OCI-LY1 (cell line): ENCODE measurements around the gene PPP1R9A.

Source experiments
- H2AFZ ChIP-seq: fragments of 200-600 bp; sonication (generic), shearing (Covaris generic); 2 replicates; pipeline ENCODE4 v1.6.0; 2014; ENCODE audit warnings: antibody characterized with exemption, mild to moderate bottlenecking, low read length
- H3F3A ChIP-seq: fragments of 200-600 bp; sonication (generic), shearing (Covaris generic); 2 replicates; pipeline ENCODE4 v1.6.0; 2014; ENCODE audit warnings: mild to moderate bottlenecking, antibody characterized with exemption, low read length, moderate library complexity; ENCODE audit not compliant: insufficient read depth
- H3K27ac ChIP-seq: fragments of 200-600 bp; sonication (generic); 2 replicates; pipeline ENCODE4 v1.5.1; 2014; ENCODE audit warnings: low read length, mixed run types, mild to moderate bottlenecking, low read depth; ENCODE audit not compliant: poor library complexity, severe bottlenecking
- H3K27me3 ChIP-seq: fragments of 200-600 bp; sonication (generic); 2 replicates; pipeline ENCODE4 v1.6.0; 2014; ENCODE audit warnings: antibody characterized with exemption, mild to moderate bottlenecking, low read length, moderate library complexity; ENCODE audit not compliant: insufficient read depth
- H3K36me3 ChIP-seq: fragments of 200-600 bp; sonication (generic); 2 replicates; pipeline ENCODE4 v1.6.1; 2014; ENCODE audit warnings: mild to moderate bottlenecking, antibody characterized with exemption, low read length, moderate library complexity, mixed read lengths; ENCODE audit not compliant: insufficient read depth
- H3K4me1 ChIP-seq: fragments of 200-600 bp; sonication (generic); 2 replicates; pipeline ENCODE4 v1.5.1; 2014; ENCODE audit warnings: mild to moderate bottlenecking, low read length, moderate library complexity; ENCODE audit not compliant: insufficient read depth, severe bottlenecking
- H3K4me2 ChIP-seq: fragments of 200-600 bp; sonication (generic), shearing (Covaris generic); 2 replicates; pipeline ENCODE4 v1.6.1; 2014; ENCODE audit warnings: low read length
- H3K4me3 ChIP-seq: fragments of 200-600 bp; sonication (generic); 2 replicates; pipeline ENCODE4 v1.5.1; 2014; ENCODE audit warnings: low read length, low read depth, mild to moderate bottlenecking, mixed read lengths; ENCODE audit not compliant: poor library complexity, severe bottlenecking
- H3K79me2 ChIP-seq: fragments of 200-600 bp; shearing (Covaris generic); 2 replicates; pipeline ENCODE4 v1.6.1; 2016; ENCODE audit warnings: mixed run types, low read length, mixed read lengths; ENCODE audit not compliant: insufficient read depth
- H3K9ac ChIP-seq: fragments of 200-600 bp; sonication (generic), shearing (Covaris generic); 2 replicates; pipeline ENCODE4 v1.6.1; 2014; ENCODE audit warnings: mild to moderate bottlenecking, low read length, mixed read lengths
- H3K9me2 ChIP-seq: fragments of 200-600 bp; sonication (generic), shearing (Covaris generic); 2 replicates; pipeline ENCODE4 v1.6.1; 2014; ENCODE audit warnings: low read depth, mild to moderate bottlenecking, low read length, mixed read lengths
- H3K9me3 ChIP-seq: fragments of 200-600 bp; shearing (Covaris generic); 2 replicates; pipeline ENCODE4 v1.6.1; 2014; ENCODE audit warnings: low read length, mixed read lengths
- H4K20me1 ChIP-seq: fragments of 200-600 bp; sonication (generic), shearing (Covaris generic); 2 replicates; pipeline ENCODE4 v1.6.0; 2016; ENCODE audit warnings: mild to moderate bottlenecking, low read length; ENCODE audit not compliant: insufficient read depth
- CTCF ChIP-seq: fragments of 200-600 bp; sonication (generic), shearing (Covaris generic); IDR thresholded peaks from 2 replicates; pipeline ENCODE4 v1.5.1; 2017; ENCODE audit warnings: mild to moderate bottlenecking, antibody characterized with exemption, low read length, moderate library complexity, mixed read lengths
- EZH2 ChIP-seq: fragments of 200-600 bp; sonication (generic), shearing (Covaris generic); IDR thresholded peaks from 2 replicates; pipeline ENCODE4 v1.8.0; 2017; ENCODE audit warnings: borderline replicate concordance, mixed run types, mild to moderate bottlenecking, antibody characterized with exemption, low read length, moderate library complexity, mixed read lengths

PPP1R9A gene

DNA sequence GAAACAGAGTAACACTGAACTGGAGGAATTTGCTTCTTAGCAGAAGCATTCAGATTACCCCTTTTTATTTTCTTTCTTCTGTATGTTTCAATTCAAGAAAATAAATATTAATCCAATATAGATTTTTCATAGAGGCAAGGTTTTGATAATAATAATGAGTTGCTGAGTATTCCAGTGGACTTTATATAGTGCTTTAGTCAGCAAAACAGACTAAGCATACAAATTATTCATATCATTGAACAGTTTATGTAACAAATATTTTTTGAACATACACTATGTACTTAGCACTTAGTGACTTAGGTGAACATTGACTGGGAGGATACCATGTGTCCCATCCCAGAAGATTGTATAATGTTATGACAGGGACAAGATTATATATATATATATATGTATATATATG is 32.0 kb downstream of the PPP1R9A start:
- TF ChIP-seq CTCF (no peak), EZH2 (no peak)
- Histone ChIP-seq H3K4me2 (no peak overlapping the region), H3K9ac (no peak overlapping the region), H3K4me3 (no peak overlapping the region), H3K9me2 (no peaks in the 10 kb centered on the region), H3K27ac (no peak overlapping the region), H3K79me2 (no peaks in the 10 kb centered on the region), H3K27me3 (no peaks in the 10 kb centered on the region), H3K4me1 (no peaks in the 10 kb centered on the region), H2AFZ (no peak overlapping the region), H3F3A (no peaks in the 10 kb centered on the region), H3K36me3 (no peaks in the 10 kb centered on the region), H4K20me1 (no peaks in the 10 kb centered on the region), H3K9me3 (no peaks in the 10 kb centered on the region)

- TF ChIP-seq EZH2 (no peak), CTCF (no peak)
- H3K9me2 ChIP-seq = no peaks in the 10 kb centered on the region
- no peaks in the 10 kb centered on the region for H4K20me1 ChIP-seq
- no peaks in the 10 kb centered on the region for H3K36me3 ChIP-seq
- H3K27me3 ChIP-seq = no peaks in the 10 kb centered on the region
- no peak overlapping the region for H3K27ac ChIP-seq
- H3F3A ChIP-seq = no peaks in the 10 kb centered on the region
- H3K4me1 ChIP-seq = no peaks in the 10 kb centered on the region
- no peaks in the 10 kb centered on the region for H3K79me2 ChIP-seq
- no peak overlapping the region for H3K9ac ChIP-seq
- H3K4me3 ChIP-seq = no peak overlapping the region
- no peak overlapping the region for H3K4me2 ChIP-seq
- no peaks in the 10 kb centered on the region for H3K9me3 ChIP-seq
- H2AFZ ChIP-seq = no peak overlapping the region
Observed at GRCh38 chr7:94940241-94940640, 32.8 kb downstream of the PPP1R9A start.

DNA sequence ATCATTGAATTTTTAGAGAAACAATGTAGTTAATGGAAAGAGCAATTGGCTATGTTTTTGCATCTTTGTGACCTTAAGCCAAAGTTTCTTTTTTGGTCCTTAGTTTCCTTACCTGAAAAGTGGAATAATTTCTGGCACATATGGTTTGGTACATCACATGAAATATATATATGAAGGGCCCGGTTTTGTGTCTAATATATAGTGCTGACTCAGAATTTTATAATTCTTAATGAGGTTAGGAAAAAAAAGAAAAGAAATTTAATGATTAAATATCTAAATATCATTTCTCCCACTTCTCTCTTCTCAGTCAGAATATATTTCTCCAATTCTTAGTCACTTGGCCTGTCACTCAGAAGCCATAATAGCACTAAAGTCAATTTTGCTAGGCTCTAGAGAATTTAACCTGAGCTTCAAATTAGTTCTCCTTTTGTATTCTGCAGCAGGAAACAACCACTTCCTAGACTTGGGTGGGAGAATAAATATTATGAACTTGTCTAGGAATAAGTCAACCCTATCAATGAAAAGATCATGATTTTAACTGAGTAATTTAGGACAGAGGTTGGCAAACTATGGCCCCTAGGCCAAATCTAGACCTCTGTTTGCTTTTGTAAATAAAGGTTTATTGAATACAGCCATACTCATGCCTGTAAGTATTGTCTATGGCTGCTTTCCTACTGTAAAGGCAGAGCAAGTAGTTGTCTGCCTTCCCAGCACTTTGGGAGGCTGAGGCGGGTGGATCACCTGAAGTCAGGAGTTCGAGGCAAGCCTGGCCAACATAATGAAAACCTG is 34.6 kb downstream of the PPP1R9A start:
- H3K79me2 ChIP-seq = no peaks in the 10 kb centered on the region
- no peaks in the 10 kb centered on the region for H3K36me3 ChIP-seq
- no peak overlapping the region for H3K4me2 ChIP-seq
- H3K27me3 ChIP-seq = no peaks in the 10 kb centered on the region
- no peak overlapping the region for H3K9ac ChIP-seq
- no peaks in the 10 kb centered on the region for H3K9me2 ChIP-seq
- H3K4me1 ChIP-seq = no peaks in the 10 kb centered on the region
- no peaks in the 10 kb centered on the region for H4K20me1 ChIP-seq
- no peaks in the 10 kb centered on the region for H3F3A ChIP-seq
- H3K27ac ChIP-seq = no peak overlapping the region
- H2AFZ ChIP-seq = no peak overlapping the region
- no peaks in the 10 kb centered on the region for H3K9me3 ChIP-seq
- TF ChIP-seq EZH2 (no peak), CTCF (no peak)
- no peak overlapping the region for H3K4me3 ChIP-seq
